GM08714 (cell line): ENCODE measurements around the gene EXOSC7.
"Not testable (repeated sequence)": the region's sequence is repeated elsewhere in the genome, so short reads cannot be mapped to it uniquely, and the experiment has no call there.

Experiments used
- H3K4me3 ChIP-seq: fragments of 200-500 bp; sonication (Bioruptor generic); 2 replicates; pipeline ENCODE4 v1.5.1; 2014; ENCODE audit warnings: mild to moderate bottlenecking, low read length, inconsistent platforms
- ZNF274 ChIP-seq: IDR thresholded peaks from 2 replicates; pipeline ENCODE4 v1.6.1; 2012; ENCODE audit warnings: mild to moderate bottlenecking, low read depth, low read length

The EXOSC7 gene

DNA sequence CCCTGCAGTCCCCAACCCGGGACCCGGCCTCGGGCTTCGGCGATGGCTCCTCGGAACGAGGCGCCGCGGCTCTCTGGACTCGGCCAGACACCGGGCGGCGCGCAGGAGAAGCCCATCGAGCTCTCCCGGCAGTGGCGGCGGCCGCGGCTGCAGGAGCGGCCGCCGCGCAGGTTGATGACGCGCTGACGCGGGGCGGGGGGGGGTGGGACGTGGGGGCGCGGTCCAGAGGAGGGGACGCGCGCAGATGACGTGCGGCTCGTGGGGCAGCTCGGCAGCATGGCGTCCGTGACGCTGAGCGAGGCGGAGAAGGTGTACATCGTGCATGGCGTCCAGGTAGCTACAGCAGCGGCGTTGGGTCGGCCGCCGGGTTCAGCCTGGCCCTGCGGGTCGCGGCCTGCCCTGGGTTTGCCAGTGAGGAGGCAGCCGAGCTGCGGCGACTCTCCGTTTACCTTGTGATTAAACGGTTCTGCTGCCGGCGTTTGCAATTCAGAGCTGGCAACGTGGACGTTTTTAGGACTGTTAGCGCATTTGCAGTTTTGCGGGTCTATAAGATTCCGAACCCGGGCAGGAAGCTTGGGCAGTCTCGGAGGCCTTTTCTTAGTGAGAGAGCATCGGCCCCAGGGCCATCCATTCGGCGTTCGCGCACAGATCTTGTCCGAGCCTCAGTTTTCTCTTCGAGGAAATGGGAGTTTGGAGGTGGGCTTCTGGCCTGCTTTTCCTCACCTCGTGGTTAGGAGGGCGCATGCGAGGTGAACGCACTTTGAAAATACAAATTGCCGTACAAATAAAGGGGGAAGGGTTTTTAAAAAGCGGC is at the start of gene EXOSC7, which contains the start of gene ZDHHC3:
Gene EXOSC7, plus strand, starts transcription at position 243 of the 814 bp plus-strand sequence. Its CDS starts 34 bp downstream, at position 277.
Gene ZDHHC3, minus strand, starts transcription at position 173 of the 814 bp plus-strand sequence. CDS start 16,738 bp downstream, outside the sequence.
- TF ChIP-seq ZNF274: no peak
- peak within 1 kb of the TSS; percentile 96 for H3K4me3 ChIP-seq

DNA sequence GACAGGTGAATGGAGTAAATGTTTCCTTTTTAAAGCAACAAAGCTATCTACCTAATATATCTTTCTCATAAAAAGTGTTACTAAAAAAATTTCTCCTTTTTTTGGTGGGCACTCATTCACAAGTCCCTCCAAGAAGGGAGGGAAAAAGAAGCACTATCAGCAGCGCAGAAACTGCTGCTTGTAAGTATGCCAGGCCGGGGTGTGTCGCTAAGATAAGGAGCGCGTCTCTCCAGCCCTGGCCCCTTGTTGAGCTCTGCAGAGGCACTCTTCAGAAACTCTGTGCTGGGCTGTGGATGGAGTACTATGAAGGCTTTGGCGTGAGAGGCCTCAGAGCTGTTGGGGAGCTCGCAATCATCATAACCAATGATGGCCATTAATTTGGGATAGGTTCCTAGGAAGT is 49.1 kb upstream of the EXOSC7 start:
- TF ChIP-seq ZNF274: no peak
- no peak overlapping the region for H3K4me3 ChIP-seq

DNA sequence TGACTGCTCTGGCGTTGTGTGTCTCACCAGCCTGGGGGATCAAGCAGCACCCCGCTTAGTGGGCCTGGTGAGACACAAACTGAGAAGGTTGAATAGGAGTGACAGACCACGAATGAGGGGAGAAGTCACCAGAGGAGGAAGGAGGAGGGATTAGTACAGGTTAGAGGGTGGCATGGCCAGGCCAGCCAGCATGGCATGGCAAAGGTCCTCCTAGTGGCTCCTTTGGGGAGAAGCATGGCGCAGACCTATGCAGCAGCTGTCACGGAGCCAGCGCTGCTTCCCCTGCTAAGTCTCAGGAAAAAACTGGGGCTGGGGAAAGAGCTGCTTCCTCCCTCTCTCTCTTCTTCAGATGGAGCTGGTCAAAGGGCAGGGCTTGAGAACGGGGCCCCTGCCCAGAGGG is 48.7 kb upstream of the EXOSC7 start:
- no peak overlapping the region for H3K4me3 ChIP-seq
- no peak for TF ChIP-seq ZNF274

DNA sequence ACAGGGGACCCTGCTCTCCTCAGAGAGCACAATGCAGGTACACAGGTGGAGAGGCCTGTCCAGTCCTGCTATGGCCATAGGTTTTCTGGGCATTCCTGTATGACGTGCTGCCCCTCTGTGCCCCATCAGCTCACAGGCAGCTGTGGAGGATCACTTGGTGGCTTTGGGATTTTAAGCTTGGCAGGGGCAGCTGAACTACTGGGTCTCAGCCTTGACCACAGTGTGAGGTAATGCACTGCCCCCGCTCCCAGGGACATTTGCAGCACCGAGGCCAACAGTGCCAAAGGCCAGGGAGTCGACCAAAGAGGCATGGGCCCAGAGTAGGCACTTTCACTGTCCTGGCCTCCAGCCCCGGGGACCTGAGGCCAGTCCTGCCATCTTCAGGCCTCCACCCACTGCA is 46.3 kb upstream of the EXOSC7 start:
- no peak overlapping the region for H3K4me3 ChIP-seq
- no peak for TF ChIP-seq ZNF274

DNA sequence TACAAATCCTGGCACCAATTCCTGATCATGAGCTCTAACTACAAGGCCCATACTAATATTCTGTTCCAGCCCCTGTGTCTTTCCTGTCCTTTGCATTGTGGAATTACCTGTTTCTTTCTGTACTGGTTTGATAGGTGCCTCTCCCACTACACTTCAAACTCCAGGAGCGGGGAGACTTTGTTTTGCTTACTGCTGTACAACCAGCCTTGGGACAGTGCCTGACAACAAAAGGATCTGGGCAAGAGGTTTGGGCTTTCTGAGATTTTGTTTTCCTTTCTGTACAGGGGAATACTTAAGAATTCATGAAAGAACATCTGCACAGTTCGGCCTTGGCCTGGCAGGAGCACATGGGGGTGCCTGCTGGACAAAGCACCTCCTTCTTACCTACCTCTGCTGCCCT is 45.1 kb upstream of the EXOSC7 start:
- no peak for TF ChIP-seq ZNF274
- H3K4me3 ChIP-seq: no peak overlapping the region

DNA sequence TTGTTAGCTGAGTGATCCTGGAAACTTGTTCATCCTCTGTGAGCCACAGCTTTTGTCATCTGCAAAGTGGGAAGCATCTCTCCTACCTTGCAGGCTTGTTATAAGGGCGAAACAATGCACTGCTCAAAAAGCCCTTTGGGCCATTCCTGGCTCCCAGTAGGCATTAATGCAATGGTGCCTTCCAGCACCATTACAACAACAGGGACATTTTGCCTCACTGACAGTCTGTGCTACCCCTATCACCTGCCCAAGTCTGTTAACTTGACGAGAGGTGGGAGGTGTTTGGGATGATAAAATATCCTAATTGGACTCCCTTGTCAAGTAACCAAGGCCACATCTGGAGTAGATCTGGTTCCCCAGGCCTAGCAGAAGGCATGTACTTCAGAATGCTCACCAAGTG is 44.3 kb upstream of the EXOSC7 start:
- no peak overlapping the region for H3K4me3 ChIP-seq
- no peak for TF ChIP-seq ZNF274

DNA sequence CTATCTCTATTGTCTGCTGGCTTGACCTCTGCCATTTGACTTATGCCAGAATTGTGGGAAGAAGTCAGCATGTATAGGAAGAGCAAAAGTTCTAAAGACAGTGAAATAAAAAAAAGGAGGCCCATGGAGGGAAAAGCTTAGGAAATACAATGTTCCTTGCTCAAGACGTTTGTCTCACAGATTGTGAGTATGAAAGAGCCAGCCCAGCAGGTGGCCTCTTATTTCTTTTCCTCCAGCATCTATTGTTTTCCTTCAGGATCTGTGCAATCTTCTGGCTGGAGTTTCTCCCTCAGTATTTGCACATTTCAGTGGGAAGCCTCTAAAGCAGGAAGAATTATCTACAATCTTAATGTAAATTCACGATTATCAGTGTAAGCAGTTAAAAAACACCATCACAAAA is 43.8 kb upstream of the EXOSC7 start:
- no peak for TF ChIP-seq ZNF274

DNA sequence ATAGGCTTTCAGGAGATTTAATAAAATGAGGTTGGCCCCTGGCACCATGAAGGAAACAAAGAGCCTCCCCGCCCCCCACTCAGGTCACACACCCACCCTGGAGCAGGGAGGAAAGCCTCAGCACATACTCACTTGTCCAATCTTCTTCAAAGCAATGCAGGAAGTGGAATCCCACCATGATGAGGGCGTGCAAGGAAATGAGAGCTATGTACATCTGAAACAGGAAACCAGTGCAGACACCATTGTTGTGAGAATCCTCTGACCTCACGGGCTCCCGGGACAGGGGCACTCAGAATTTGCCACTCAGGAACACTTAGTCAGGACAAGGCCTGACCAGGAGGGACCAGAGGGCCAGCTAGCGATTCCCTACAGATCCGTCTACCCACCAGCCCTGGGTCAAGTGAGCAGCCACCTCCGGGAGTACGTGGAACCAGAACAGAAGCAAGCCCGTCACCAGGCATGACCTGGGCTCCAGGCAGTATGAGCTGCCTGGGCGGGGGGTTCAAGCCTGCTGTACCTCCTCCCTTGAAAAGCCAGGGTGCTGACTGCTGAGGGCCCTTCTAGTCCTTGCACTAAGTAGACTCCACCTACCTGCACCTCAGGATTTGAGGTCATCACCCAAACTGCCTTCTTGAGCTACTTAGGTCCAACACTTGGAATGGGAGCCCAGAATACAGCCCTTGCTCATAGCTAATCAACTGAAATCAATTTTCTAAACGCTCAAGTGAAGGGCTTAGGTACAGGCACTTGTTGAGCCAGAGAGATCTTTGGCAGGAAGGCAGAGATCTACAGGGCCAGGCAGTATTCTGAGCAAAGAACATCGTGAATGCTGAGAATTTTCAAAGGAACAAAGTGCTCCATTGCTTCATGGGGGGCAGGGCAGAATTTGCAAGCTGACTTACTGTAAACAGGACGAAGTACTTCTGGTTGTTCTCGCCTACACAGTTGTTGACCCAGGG is 42.8 kb upstream of the EXOSC7 start:
- no peak overlapping the region for H3K4me3 ChIP-seq
- TF ChIP-seq ZNF274: no peak

More for the DNA sequence above, 43.8 kb upstream of the EXOSC7 start:
- H3K4me3 ChIP-seq: no peak overlapping the region

DNA sequence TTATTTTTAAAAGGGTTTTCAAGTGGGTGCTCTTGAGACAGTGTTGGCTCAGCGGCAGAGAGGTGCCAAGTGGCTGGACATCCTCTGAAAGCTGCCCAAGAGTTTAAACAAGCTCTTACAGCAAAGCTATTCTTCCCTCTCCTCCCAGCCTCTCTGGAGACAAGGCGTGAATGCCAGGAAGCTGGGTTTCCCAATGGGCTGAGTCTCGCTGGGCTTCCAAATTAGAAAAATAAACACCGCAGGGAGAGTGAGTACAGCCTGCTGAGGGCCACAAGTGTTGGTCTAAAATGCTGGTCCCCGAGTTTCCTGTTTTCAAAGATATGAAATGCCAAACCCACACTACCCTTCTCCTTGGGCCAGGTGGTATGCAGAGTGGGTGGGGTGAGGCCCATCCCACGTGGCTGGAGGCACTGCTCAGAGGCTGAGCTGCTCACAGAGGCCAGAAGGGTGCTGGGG is 36.4 kb upstream of the EXOSC7 start:
- H3K4me3 ChIP-seq: no peak overlapping the region

DNA sequence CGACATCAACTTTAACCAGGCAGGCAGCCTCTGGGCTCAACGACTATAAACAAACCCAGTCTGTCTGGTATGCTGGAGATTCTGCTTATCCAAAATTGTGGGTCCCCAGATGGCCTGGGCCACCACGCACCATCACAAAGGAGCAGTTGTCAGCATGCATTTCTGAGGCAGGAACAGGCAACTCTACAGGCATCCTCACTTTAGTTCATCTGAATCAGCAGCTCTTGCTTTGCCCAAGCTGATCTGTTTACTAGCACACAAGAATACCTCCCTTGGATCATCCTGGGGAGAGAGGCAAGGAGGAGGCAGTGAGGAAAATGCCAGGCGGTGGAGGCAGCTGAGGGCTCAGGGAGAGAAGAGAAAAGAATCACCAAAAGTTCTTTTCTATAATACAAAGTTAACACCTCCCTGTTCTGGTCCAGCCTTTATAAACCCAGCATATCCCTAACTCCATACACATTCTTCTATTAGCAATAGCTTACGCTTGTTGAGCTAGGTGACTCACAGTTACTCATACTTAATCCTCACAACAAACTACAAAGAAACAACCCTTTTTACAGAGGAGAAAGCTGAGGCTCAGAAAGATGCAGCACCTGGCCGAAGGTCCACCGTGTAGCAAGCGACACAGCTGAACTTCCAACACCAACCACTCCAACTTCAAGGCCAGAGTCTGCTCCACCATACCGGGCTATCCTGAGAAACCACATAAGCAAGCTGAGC is 33.7 kb upstream of the EXOSC7 start:
- no peak for TF ChIP-seq ZNF274
- no peak overlapping the region for H3K4me3 ChIP-seq

More for the DNA sequence above, 36.4 kb upstream of the EXOSC7 start:
- no peak for TF ChIP-seq ZNF274

DNA sequence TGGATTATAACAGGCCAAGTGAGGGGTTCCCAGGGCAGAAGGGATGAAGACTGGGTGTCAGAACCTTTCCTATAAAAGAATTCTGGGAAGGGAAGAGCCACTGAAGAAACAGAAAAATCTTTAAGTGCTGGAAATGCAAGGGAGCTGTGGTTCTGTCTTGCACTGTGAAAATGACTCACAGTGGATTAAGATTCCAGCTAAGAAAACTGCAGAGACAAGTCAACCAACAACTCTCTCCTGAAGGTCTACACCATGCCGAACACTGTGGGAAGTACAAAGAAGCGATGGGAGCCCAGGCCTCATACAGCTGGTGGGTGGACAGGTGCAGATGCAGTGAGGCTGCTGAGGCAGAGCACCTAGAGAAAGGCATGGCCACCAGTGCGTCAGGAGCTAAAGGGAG is 27.8 kb upstream of the EXOSC7 start:
- no peak overlapping the region for H3K4me3 ChIP-seq
- TF ChIP-seq ZNF274: no peak

DNA sequence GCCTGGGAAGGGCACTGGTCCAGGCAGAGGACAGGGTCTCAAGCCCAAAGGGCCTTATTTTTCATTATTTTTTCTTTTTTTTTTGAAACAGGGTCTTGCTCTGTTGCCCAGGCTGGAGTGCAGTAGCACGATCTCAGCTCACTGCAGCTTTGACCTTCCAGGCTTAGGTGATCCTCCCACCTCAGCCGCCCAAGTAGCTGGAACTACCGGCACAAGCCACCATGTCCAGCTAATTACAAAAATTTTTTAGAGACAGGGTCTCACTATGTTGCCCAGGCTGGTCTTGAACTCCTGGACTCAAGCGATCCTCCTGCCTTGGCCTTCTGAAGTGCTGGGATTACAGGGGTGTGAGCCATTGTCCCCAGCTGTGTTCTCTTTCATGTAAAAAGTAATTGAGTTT is 26.3 kb upstream of the EXOSC7 start:
- H3K4me3 ChIP-seq: not testable (repeated sequence)

DNA sequence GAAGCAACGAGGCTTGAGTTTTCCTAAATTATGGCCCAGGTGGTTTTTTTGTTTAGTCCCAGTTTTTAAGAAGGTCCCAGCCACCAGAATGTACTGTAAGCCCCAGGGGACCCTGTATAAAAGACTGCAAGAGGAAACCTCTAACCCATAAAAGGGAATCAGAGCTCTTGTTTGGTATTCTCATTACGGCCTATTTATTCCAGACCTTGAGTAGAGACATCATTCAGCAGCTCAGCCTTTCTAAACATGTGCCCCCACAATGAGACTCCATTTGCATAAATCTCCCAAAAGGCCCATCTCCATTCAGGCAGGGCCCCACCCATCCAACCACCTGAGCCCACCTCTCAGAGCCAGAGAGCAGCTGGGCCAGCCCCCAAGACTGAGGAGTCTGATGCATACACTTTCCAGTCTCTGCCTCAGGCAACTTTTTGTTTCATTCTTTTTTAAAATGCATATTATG is 25.7 kb upstream of the EXOSC7 start:
- H3K4me3 ChIP-seq: no peak overlapping the region
- no peak for TF ChIP-seq ZNF274

DNA sequence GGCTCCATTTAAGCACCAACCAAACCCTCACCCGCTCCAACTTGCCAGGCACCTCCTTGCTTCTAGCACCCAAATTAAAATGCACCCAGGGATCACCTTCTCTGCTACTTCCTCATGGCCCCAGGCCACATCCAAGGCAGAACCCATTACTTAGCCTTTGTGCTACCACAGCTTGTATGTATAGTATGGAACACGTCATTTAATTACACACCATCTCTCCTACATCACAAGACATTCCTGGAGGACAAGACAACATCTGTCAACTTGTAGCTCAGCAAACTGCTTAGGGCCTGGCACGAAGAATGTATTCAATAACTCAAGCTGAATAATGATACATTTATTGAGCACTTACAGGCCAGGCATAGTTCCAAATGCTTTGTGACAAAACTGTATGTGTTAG is 23.4 kb upstream of the EXOSC7 start:
- TF ChIP-seq ZNF274: no peak
- H3K4me3 ChIP-seq: no peak overlapping the region
